PC-3 (cell line): Measurements from ENCODE around the gene SIPA1L3. TPM values are rescaled to one million over a fixed set of nuclear protein-coding genes. Genes with fewer than 3 reads are reported as not detected.

Experiments used
- ATAC-seq: fragments of 200-7000 bp; cut with Tn5 transposase; 2 replicates; pipeline ENCODE4 v1.9.1; 2020; ENCODE audit warnings: mild to moderate bottlenecking, moderate library complexity
- BruUV-seq: library from RNA; stranded (reverse); fragments of 400-500 nt; replicated peaks from 2 replicates; lab custom pipeline; 2021; lab: Mats Ljungman, UMichigan
- CTCF ChIA-PET: fragments of 300-600 bp; sonication (Branson Sonifier 250); formaldehyde crosslinking; loops from one replicate; lab custom pipeline; 2022; ENCODE audit warnings: antibody characterized with exemption; lab: Charles Lee
- POLR2A ChIA-PET: fragments of 300-600 bp; sonication (Branson Sonifier 250); formaldehyde crosslinking; loops from one replicate; lab custom pipeline; 2022; ENCODE audit warnings: antibody characterized with exemption; ENCODE audit not compliant: unreplicated experiment; lab: Charles Lee
- DNase-seq: peaks from one replicate; pipeline ENCODE4 v3.0.0-alpha.2; 2015
- H2AFZ ChIP-seq: fragments of 300-600 bp; sonication (generic); 2 replicates; pipeline ENCODE4 v1.6.0; 2016; ENCODE audit warnings: antibody characterized with exemption, low read length
- H3F3A ChIP-seq: fragments of 300-600 bp; sonication (generic); one replicate; pipeline ENCODE4 v1.6.0; 2017; ENCODE audit warnings: antibody characterized with exemption, low read length, control low read depth, mild to moderate bottlenecking; ENCODE audit not compliant: unreplicated experiment
- H3K27ac ChIP-seq: fragments of 300-600 bp; sonication (generic); 2 replicates; pipeline ENCODE4 v1.5.1; 2016; ENCODE audit warnings: mild to moderate bottlenecking, low read length
- H3K27me3 ChIP-seq: fragments of 300-600 bp; sonication (generic); 2 replicates; pipeline ENCODE4 v1.6.1; 2016; ENCODE audit warnings: low read length, mixed read lengths
- H3K36me3 ChIP-seq: fragments of 300-600 bp; sonication (generic); 2 replicates; pipeline ENCODE4 v1.6.1; 2016; ENCODE audit warnings: low read depth, mixed run types, low read length, mixed read lengths
- H3K4me1 ChIP-seq: fragments of 300-600 bp; sonication (generic); 2 replicates; pipeline ENCODE4 v1.5.1; 2016; ENCODE audit warnings: low read length; ENCODE audit not compliant: insufficient read depth
- H3K4me2 ChIP-seq: fragments of 300-600 bp; sonication (generic); 2 replicates; pipeline ENCODE4 v1.6.0; 2016; ENCODE audit warnings: low read length
- H3K4me3 ChIP-seq: fragments of 300-600 bp; sonication (generic); 2 replicates; pipeline ENCODE4 v1.5.1; 2016; ENCODE audit warnings: mild to moderate bottlenecking, low read length, mixed read lengths
- H3K79me2 ChIP-seq: fragments of 300-600 bp; sonication (generic); 2 replicates; pipeline ENCODE4 v1.6.1; 2017; ENCODE audit warnings: low read length, mixed read lengths
- H3K9ac ChIP-seq: fragments of 300-600 bp; sonication (generic); 2 replicates; pipeline ENCODE4 v1.6.0; 2016; ENCODE audit warnings: mild to moderate bottlenecking, low read length
- H3K9me2 ChIP-seq: fragments of 300-600 bp; sonication (generic); replicated peaks from 2 replicates; pipeline ENCODE4 v1.6.1; 2016; ENCODE audit warnings: mixed run types, low read length, mixed read lengths
- H3K9me3 ChIP-seq: fragments of 300-600 bp; sonication (generic); 2 replicates; pipeline ENCODE4 v1.6.1; 2016; ENCODE audit warnings: low read length, mixed read lengths
- H4K20me1 ChIP-seq: fragments of 300-600 bp; sonication (generic); 2 replicates; pipeline ENCODE4 v1.6.1; 2016; ENCODE audit warnings: low read length, mixed read lengths
- EZH2 ChIP-seq: fragments of 300-600 bp; sonication (generic); IDR thresholded peaks from one replicate; pipeline ENCODE4 v1.6.1; 2017; ENCODE audit warnings: antibody characterized with exemption, mild to moderate bottlenecking, low read length; ENCODE audit not compliant: unreplicated experiment
- EZH2phosphoT487 ChIP-seq: fragments of 300-600 bp; sonication (generic); IDR thresholded peaks from 2 replicates; pipeline ENCODE4 v1.6.1; 2018; ENCODE audit warnings: mild to moderate bottlenecking, antibody characterized with exemption, low read length, borderline replicate concordance
- intact Hi-C: fragments of 100-400 bp; cut with micrococcal nuclease; formaldehyde crosslinking; loops from 2 replicates; pipeline ENCODE4 v1.9.0; 2023
- total RNA-seq: library from RNA; depleted of rRNA; stranded (reverse); fragments of >200 nt; gene quantifications from 2 replicates; pipeline ENCODE4 v1.2.3, GENCODE V29; 2014
- TF ChIP-seq, protein P1 (sequence below): fragments of 300-600 bp; sonication (generic); conservative IDR thresholded peaks from 2 replicates; pipeline ENCODE4 v1.5.1; 2017; ENCODE audit warnings: antibody characterized with exemption, low read depth, mild to moderate bottlenecking, low read length

SIPA1L3 gene
- total RNA-seq, 1 experiment from 2014 or later: 38.7 TPM

- ChIA-PET CTCF (no interaction called here), POLR2A (interaction anchor here (0.6 kb wide), 1 partner anchor 19 kb away, joined by 3 read pairs; no protein-coding TSS in a partner anchor)
- BruUV-seq: no TSS peak
- Histone ChIP-seq H3K9me2 (no peaks in the 10 kb centered on the region), H3K36me3 (no peaks in the 10 kb centered on the region), H3K9ac (no peak overlapping the region), H3K4me1 (peaks cover 21% of the 10 kb centered on the region), H3F3A (no peaks in the 10 kb centered on the region), H2AFZ (no peak overlapping the region), H3K9me3 (no peaks in the 10 kb centered on the region), H4K20me1 (no peaks in the 10 kb centered on the region), H3K4me2 (no peak overlapping the region), H3K79me2 (peaks cover 92% of the 10 kb centered on the region), H3K27me3 (no peaks in the 10 kb centered on the region), H3K27ac (no peak overlapping the region), H3K4me3 (no peak overlapping the region)
- no peak for DNase-seq
- TF ChIP-seq, protein P1, sequence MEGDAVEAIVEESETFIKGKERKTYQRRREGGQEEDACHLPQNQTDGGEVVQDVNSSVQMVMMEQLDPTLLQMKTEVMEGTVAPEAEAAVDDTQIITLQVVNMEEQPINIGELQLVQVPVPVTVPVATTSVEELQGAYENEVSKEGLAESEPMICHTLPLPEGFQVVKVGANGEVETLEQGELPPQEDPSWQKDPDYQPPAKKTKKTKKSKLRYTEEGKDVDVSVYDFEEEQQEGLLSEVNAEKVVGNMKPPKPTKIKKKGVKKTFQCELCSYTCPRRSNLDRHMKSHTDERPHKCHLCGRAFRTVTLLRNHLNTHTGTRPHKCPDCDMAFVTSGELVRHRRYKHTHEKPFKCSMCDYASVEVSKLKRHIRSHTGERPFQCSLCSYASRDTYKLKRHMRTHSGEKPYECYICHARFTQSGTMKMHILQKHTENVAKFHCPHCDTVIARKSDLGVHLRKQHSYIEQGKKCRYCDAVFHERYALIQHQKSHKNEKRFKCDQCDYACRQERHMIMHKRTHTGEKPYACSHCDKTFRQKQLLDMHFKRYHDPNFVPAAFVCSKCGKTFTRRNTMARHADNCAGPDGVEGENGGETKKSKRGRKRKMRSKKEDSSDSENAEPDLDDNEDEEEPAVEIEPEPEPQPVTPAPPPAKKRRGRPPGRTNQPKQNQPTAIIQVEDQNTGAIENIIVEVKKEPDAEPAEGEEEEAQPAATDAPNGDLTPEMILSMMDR: peak; percentile 14; the same call in 1 of the 2 replicates
- TF ChIP-seq EZH2 (no peak), EZH2phosphoT487 (no peak)
- ATAC-seq: no peak
- intact Hi-C loops: no loop called here
These were observed 80.6 kb downstream of the SIPA1L3 start for GRCh38 chr19:37987356-37988332.

- intact Hi-C loops: no loop called here
- H3K9me3 ChIP-seq: no peaks in the 10 kb centered on the region
- H4K20me1 ChIP-seq: no peaks in the 10 kb centered on the region
- no peak overlapping the region for H2AFZ ChIP-seq
- H3F3A ChIP-seq: no peaks in the 10 kb centered on the region
- H3K4me2 ChIP-seq: no peak overlapping the region
- POLR2A ChIA-PET: no interaction called here
- CTCF ChIA-PET: interaction anchor here (1.1 kb wide), 1 partner anchor 87 kb away, joined by 9 read pairs; no protein-coding TSS in a partner anchor
- H3K36me3 ChIP-seq: no peaks in the 10 kb centered on the region
- ATAC-seq: no peak
- TF ChIP-seq, protein P1: no peak
- TF ChIP-seq EZH2phosphoT487: no peak
- TF ChIP-seq EZH2: no peak
- no peaks in the 10 kb centered on the region for H3K9me2 ChIP-seq
- H3K27me3 ChIP-seq: no peaks in the 10 kb centered on the region
- peaks cover 92% of the 10 kb centered on the region for H3K79me2 ChIP-seq
- BruUV-seq: no TSS peak
- H3K4me3 ChIP-seq: no peak overlapping the region
- no peak for DNase-seq
- no peak overlapping the region for H3K27ac ChIP-seq
- peaks cover 21% of the 10 kb centered on the region for H3K4me1 ChIP-seq
- no peak overlapping the region for H3K9ac ChIP-seq
These were observed 82.0 kb downstream of the SIPA1L3 start for GRCh38 chr19:37988758-37989635.
